ENCODE data around the gene TANC1. TPM values are rescaled to one million over a fixed set of nuclear protein-coding genes. Genes with fewer than 3 reads are reported as not detected.

The TANC1 gene
- total and polyA plus RNA-seq, 11 donors, result 26.6 to 91.1 (median 68.8) TPM

- 75 to 83% (median 78%) methylated on average over 6 of the region's 6 CpGs for WGBS, 4 donors
- TF ChIP-seq CTCF (IDR thresholded peaks at IDR 0.05) (no peak), POLR2A (IDR thresholded peaks at IDR 0.05) (no peak)
- Histone ChIP-seq H3K27ac (peak overlapping the region in 2 of 12 donors; percentile 8 to 11), H3K36me3 (peaks cover 0 to 76% (median 33%) of the 10 kb centered on the region in 9 donors), H3K4me3 (no peak overlapping the region), H3K4me1 (peaks cover 0 to 33% (median 14%) of the 10 kb centered on the region in 12 donors), H3K27me3 (no peaks in the 10 kb centered on the region), H3K9me3 (peaks cover 0 to 3% (median 0%) of the 10 kb centered on the region in 12 donors)
- intact Hi-C loops (cut with DNase I), result loop anchor here in 1 of 10 donors (5.0 kb wide), 1 partner anchor 42 kb away; no protein-coding TSS in a partner anchor
- ATAC-seq (no peak), DNase-seq (no peak)
These were observed 200.7 kb downstream of the TANC1 start for GRCh38 chr2:159169187-159169586.

GRCh38 chr2:159172403-159172802, 204.0 kb downstream of the TANC1 start:
- H3K36me3 ChIP-seq, result peaks cover 0 to 91% (median 44%) of the 10 kb centered on the region in 9 donors

GRCh38 chr2:159174759-159175158, 206.3 kb downstream of the TANC1 start:
- peak in 3 of 4 donors; percentile 9 to 53 (median 14) for ATAC-seq
- Histone ChIP-seq H3K27me3 (no peaks in the 10 kb centered on the region), H3K4me3 (no peak overlapping the region), H3K27ac (peak overlapping the region in 7 of 12 donors; percentile 20 to 67 (median 52)), H3K36me3 (peaks cover 0 to 100% (median 64%) of the 10 kb centered on the region in 9 donors), H3K4me1 (peaks cover 0 to 29% (median 8%) of the 10 kb centered on the region in 12 donors), H3K9me3 (no peaks in the 10 kb centered on the region)
- 56 to 65% (median 61%) methylated on average over 8 to 9 of the region's 9 CpGs for WGBS, 4 donors
- TF ChIP-seq POLR2A (IDR thresholded peaks at IDR 0.05) (no peak), CTCF (IDR thresholded peaks at IDR 0.05) (no peak)
- intact Hi-C loops (cut with DNase I), result no loop called here
- no peak for DNase-seq

More at GRCh38 chr2:159172403-159172802, 204.0 kb downstream of the TANC1 start:
- intact Hi-C loops (cut with DNase I), result no loop called here
- Histone ChIP-seq H3K9me3 (no peaks in the 10 kb centered on the region), H3K27me3 (no peaks in the 10 kb centered on the region), H3K27ac (no peak overlapping the region), H3K4me3 (no peak overlapping the region), H3K4me1 (peaks cover 0 to 27% (median 8%) of the 10 kb centered on the region in 12 donors)
- WGBS, 4 donors, result 55 to 69% (median 62%) methylated on average over 3 of the region's 3 CpGs
- TF ChIP-seq CTCF (IDR thresholded peaks at IDR 0.05), result no peak
- no peak for ATAC-seq
- no peak for DNase-seq

GRCh38 chr2:159175182-159175581, 206.7 kb downstream of the TANC1 start:
- WGBS, 4 donors, result 47 to 58% (median 53%) methylated on average over 6 of the region's 6 CpGs
- no peak overlapping the region for H3K4me3 ChIP-seq
- TF ChIP-seq POLR2A (IDR thresholded peaks at IDR 0.05) (no peak), CTCF (IDR thresholded peaks at IDR 0.05) (peak in 3 of 12 donors; percentile 8 to 29 (median 19))
- peaks cover 0 to 100% (median 69%) of the 10 kb centered on the region in 9 donors for H3K36me3 ChIP-seq
- H3K9me3 ChIP-seq, result no peaks in the 10 kb centered on the region
- peak overlapping the region in 7 of 12 donors; percentile 20 to 67 (median 52) for H3K27ac ChIP-seq
- ATAC-seq, result peak; percentile 46 to 73 (median 68)
- no peak for DNase-seq
- intact Hi-C loops (cut with DNase I), result no loop called here
- H3K27me3 ChIP-seq, result no peaks in the 10 kb centered on the region
- peaks cover 0 to 33% (median 8%) of the 10 kb centered on the region in 12 donors for H3K4me1 ChIP-seq
